HepG2 (cell line): Measurements from ENCODE around the gene RNASE12.

Source experiments
- ARID2 ChIP-seq: sonication (generic); formaldehyde crosslinking; IDR thresholded peaks from 2 replicates; pipeline ENCODE4 v1.8.1; 2022; ENCODE audit warnings: mild to moderate bottlenecking, missing genetic modification reagents, borderline replicate concordance
- CEBPB ChIP-seq: IDR thresholded peaks from 2 replicates; pipeline ENCODE4 v1.6.1; 2011; ENCODE audit warnings: low read depth, low read length, improper control_type of control experiment, borderline replicate concordance
- FOSL2 ChIP-seq: sonication (generic); formaldehyde crosslinking; IDR thresholded peaks from 2 replicates; pipeline ENCODE4 v1.4.0; 2020; ENCODE audit warnings: missing genetic modification reagents
- HNF4A ChIP-seq: sonication (generic); formaldehyde crosslinking; IDR thresholded peaks from 2 replicates; pipeline ENCODE4 v1.4.0; 2020; ENCODE audit warnings: missing genetic modification reagents
- KMT2B ChIP-seq: IDR thresholded peaks from 2 replicates; pipeline ENCODE4 v1.6.1; 2016; ENCODE audit warnings: missing genetic modification reagents, missing compliant biosample characterization
- MAFK ChIP-seq, 2 experiments: IDR thresholded peaks in 1 of 2; conservative IDR thresholded peaks in 1 of 2; 2 replicates each; pipeline ENCODE4 v1.6.1; 2011; ENCODE audit warnings: improper control_type of control experiment in 2 of 2, low read length in 2 of 2
- TARDBP ChIP-seq: sonication (generic); formaldehyde crosslinking; IDR thresholded peaks from 2 replicates; pipeline ENCODE4 v1.8.0; 2022; ENCODE audit warnings: mild to moderate bottlenecking, missing genetic modification reagents
- ZBTB8A ChIP-seq: sonication (generic); formaldehyde crosslinking; IDR thresholded peaks from 2 replicates; pipeline ENCODE4 v1.4.0; 2020; ENCODE audit warnings: mild to moderate bottlenecking, low read depth, missing genetic modification reagents, borderline replicate concordance
- ZNF354B ChIP-seq: sonication (generic); formaldehyde crosslinking; IDR thresholded peaks from 2 replicates; pipeline ENCODE4 v1.8.0; 2022; ENCODE audit warnings: mild to moderate bottlenecking, missing genetic modification reagents
- ZNF747 ChIP-seq: sonication (generic); formaldehyde crosslinking; IDR thresholded peaks from 2 replicates; pipeline ENCODE4 v1.8.1; 2023; ENCODE audit warnings: missing genetic modification reagents, mild to moderate bottlenecking, borderline replicate concordance
- ZNF839 ChIP-seq: sonication (generic); formaldehyde crosslinking; IDR thresholded peaks from 2 replicates; pipeline ENCODE4 v1.4.0; 2020; ENCODE audit warnings: missing genetic modification reagents, mild to moderate bottlenecking, borderline replicate concordance
- TF ChIP-seq, protein P1 (sequence below): IDR thresholded peaks from 2 replicates; pipeline ENCODE4 v1.6.1; 2012; ENCODE audit warnings: inconsistent platforms
- TF ChIP-seq, protein P2 (sequence below): sonication (generic); formaldehyde crosslinking; IDR thresholded peaks from 2 replicates; pipeline ENCODE4 v1.4.0; 2020; ENCODE audit warnings: missing genetic modification reagents

DNA sequence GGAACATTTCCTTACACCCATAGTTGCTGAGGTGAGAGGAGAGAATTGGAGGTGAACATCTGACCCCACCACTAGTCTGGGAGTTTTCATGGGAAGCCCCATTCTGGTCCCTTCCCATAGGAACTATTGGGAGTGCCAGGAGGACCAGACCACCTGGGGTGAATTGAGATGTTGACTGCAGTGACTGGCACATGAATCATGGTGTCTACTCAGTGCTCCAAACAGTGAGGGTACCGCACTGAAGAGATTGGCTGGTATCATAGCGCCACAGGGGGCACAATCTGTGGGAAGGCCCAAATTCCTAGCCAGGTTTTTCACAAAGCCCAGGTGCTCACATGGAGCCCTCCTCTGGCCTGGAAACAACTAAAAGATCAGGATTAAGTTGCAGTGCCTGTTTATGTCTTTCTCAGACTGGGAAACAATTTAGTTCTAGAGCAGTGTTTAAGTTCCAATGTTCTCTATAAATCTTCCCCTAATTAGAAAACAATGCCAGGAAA is 26.6 kb downstream of the RNASE12 start:
- TF ChIP-seq ARID2 (no peak), MAFK (conservative IDR thresholded peaks at IDR 0.05 in 1 of 2, IDR thresholded peaks at IDR 0.05 in 1 of 2; ENCODE audit: low read length in 2 of 2) (no peak), ZBTB8A (CRISPR knock-in tag) (no peak), CEBPB (no peak), TARDBP (CRISPR knock-in tag) (no peak), KMT2B (CRISPR knock-in tag) (no peak), ZNF839 (CRISPR knock-in tag) (no peak), FOSL2 (CRISPR knock-in tag) (no peak), HNF4A (CRISPR knock-in tag) (no peak), ZNF747 (no peak), ZNF354B (CRISPR knock-in tag) (no peak)
- TF ChIP-seq, protein P1, sequence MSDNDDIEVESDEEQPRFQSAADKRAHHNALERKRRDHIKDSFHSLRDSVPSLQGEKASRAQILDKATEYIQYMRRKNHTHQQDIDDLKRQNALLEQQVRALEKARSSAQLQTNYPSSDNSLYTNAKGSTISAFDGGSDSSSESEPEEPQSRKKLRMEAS, result no peak
- TF ChIP-seq, protein P2, sequence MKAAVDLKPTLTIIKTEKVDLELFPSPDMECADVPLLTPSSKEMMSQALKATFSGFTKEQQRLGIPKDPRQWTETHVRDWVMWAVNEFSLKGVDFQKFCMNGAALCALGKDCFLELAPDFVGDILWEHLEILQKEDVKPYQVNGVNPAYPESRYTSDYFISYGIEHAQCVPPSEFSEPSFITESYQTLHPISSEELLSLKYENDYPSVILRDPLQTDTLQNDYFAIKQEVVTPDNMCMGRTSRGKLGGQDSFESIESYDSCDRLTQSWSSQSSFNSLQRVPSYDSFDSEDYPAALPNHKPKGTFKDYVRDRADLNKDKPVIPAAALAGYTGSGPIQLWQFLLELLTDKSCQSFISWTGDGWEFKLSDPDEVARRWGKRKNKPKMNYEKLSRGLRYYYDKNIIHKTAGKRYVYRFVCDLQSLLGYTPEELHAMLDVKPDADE (CRISPR knock-in tag), result no peak
